HepG2 (cell line): ENCODE data around the gene TLE1. TPM values are rescaled to one million over a fixed set of nuclear protein-coding genes. Genes with fewer than 3 reads are reported as not detected.

Source experiments
- ARNT2 ChIP-seq: sonication (generic); formaldehyde crosslinking; IDR thresholded peaks from 2 replicates; pipeline ENCODE4 v1.8.0; 2022; ENCODE audit warnings: mild to moderate bottlenecking, low read depth, missing genetic modification reagents, moderate library complexity
- ATF7 ChIP-seq, 2 experiments: fragments of 450-650 bp in 1 of 2; sonication (generic) in 1 of 2; formaldehyde crosslinking in 1 of 2; IDR thresholded peaks; 2 replicates each; pipeline versions ENCODE4 v1.4.0 to v1.6.1; 2016 to 2020; ENCODE audit warnings: antibody characterized with exemption in 1 of 2, mild to moderate bottlenecking in 1 of 2, missing genetic modification reagents in 1 of 2
- CC2D1A ChIP-seq: sonication (generic); formaldehyde crosslinking; IDR thresholded peaks from 2 replicates; pipeline ENCODE4 v1.8.1; 2023; ENCODE audit warnings: mild to moderate bottlenecking, missing genetic modification reagents
- CREB1 ChIP-seq, 2 experiments: fragments of 450-650 bp in 1 of 2; IDR thresholded peaks; 2 replicates each; pipeline ENCODE4 v1.6.1; 2016 to 2017; ENCODE audit warnings: control low read depth in 1 of 2, mild to moderate bottlenecking in 1 of 2, missing compliant biosample characterization in 1 of 2, missing genetic modification characterization in 1 of 2
- ELF1 ChIP-seq: sonication (generic); formaldehyde crosslinking; IDR thresholded peaks from 2 replicates; pipeline ENCODE4 v1.4.0; 2020; ENCODE audit warnings: missing genetic modification reagents
- IRF1 ChIP-seq: sonication (generic); formaldehyde crosslinking; IDR thresholded peaks from 2 replicates; pipeline ENCODE4 v1.4.0; 2020; ENCODE audit warnings: low read depth, mild to moderate bottlenecking, missing genetic modification reagents
- NR2F6 ChIP-seq, 2 experiments: IDR thresholded peaks; 2 replicates each; pipeline ENCODE4 v1.6.1; 2016; ENCODE audit warnings: antibody characterized with exemption in 1 of 2, mild to moderate bottlenecking in 1 of 2
- RERE ChIP-seq: IDR thresholded peaks from 2 replicates; pipeline ENCODE4 v1.6.1; 2016; ENCODE audit warnings: low read depth, missing genetic modification reagents, missing compliant biosample characterization
- TP53 ChIP-seq: sonication (generic); formaldehyde crosslinking; conservative IDR thresholded peaks from 2 replicates; pipeline ENCODE4 v1.4.0; 2020; ENCODE audit warnings: missing genetic modification reagents
- ZNF326 ChIP-seq: sonication (generic); formaldehyde crosslinking; IDR thresholded peaks from 2 replicates; pipeline ENCODE4 v1.4.0; 2020; ENCODE audit warnings: missing genetic modification reagents, borderline replicate concordance
- ZNF609 ChIP-seq: sonication (generic); formaldehyde crosslinking; IDR thresholded peaks from 2 replicates; pipeline ENCODE4 v1.4.0; 2020; ENCODE audit warnings: mild to moderate bottlenecking, missing genetic modification reagents, borderline replicate concordance
- ZNF724P ChIP-seq: sonication (generic); formaldehyde crosslinking; IDR thresholded peaks from 2 replicates; pipeline ENCODE4 v1.8.0; 2022; ENCODE audit warnings: missing genetic modification reagents, borderline replicate concordance
- ZXDC ChIP-seq: sonication (generic); formaldehyde crosslinking; IDR thresholded peaks from 2 replicates; pipeline ENCODE4 v1.5.0; 2020; ENCODE audit warnings: mild to moderate bottlenecking, missing genetic modification reagents
- polyA plus RNA-seq, 8 experiments: library from polyadenylated mRNA; depleted of rRNA in 3 of 8; stranded (reverse) in 7 of 8; unstranded in 1 of 8; fragments of >200 nt; fragmentation: Illumina TruSeq in 4 of 8; extraction: Trizol in 4 of 8; gene quantifications; 2 replicates each; pipeline versions ENCODE4 v1.2.1 to v1.2.3, GENCODE V29; 2011 to 2016; ENCODE audit warnings: low read depth in 4 of 8, missing spikeins in 1 of 8, mixed read lengths in 1 of 8; ENCODE audit not compliant: insufficient read depth in 1 of 8
- total RNA-seq, 5 experiments: library from RNA; depleted of rRNA; stranded (reverse); fragments of >200 nt; fragmentation: Illumina TruSeq; extraction: Trizol; gene quantifications; 2 replicates each; pipeline ENCODE4 v1.2.3, GENCODE V29; 2016; ENCODE audit warnings: low read depth in 1 of 5

The TLE1 gene
- total and polyA plus RNA-seq, 2 of the 13 experiments (the other 11 are each of a cell fraction or from before 2014, with no cell fraction given) = 35.9 to 109 TPM

GRCh38 chr9:81550207-81550583 is 139.2 kb downstream of the TLE1 start (continued):
- TF ChIP-seq ZXDC = no peak
- TF ChIP-seq RERE = 0 out of 2 replicates have a peak, but pooled peaks have one; percentile 9
- no peak for TF ChIP-seq IRF1 (CRISPR knock-in tag)
- peak; percentile 53 for TF ChIP-seq NR2F6 (IDR thresholded peaks at IDR 0.05)
- no peak for TF ChIP-seq NR2F6 (CRISPR knock-in tag; IDR thresholded peaks at IDR 0.05)
- TF ChIP-seq ARNT2 (CRISPR knock-in tag) = no peak
- TF ChIP-seq TP53 (CRISPR knock-in tag) = no peak
- no peak for TF ChIP-seq ZNF724P
- no peak for TF ChIP-seq ZNF326
- TF ChIP-seq CC2D1A (CRISPR knock-in tag) = no peak
- TF ChIP-seq ZNF609 (CRISPR knock-in tag) = peak; percentile 6; the same call in 1 of the 2 replicates
- no peak for TF ChIP-seq ATF7 (IDR thresholded peaks at IDR 0.05)
- TF ChIP-seq ATF7 (CRISPR knock-in tag; IDR thresholded peaks at IDR 0.05) = no peak
- TF ChIP-seq ELF1 (CRISPR knock-in tag) = no peak
- no peak for TF ChIP-seq CREB1 (IDR thresholded peaks at IDR 0.05)
- TF ChIP-seq CREB1 (CRISPR knock-in tag; IDR thresholded peaks at IDR 0.05) = peak; percentile 9; the same call in 1 of the 2 replicates
